ENCODE data around the gene KISS1.

GRCh38 chr1:204146309-204146708, 50.0 kb downstream of the KISS1 start:
- TF ChIP-seq CTCF (IDR thresholded peaks at IDR 0.05) (no peak), POLR2A (IDR thresholded peaks at IDR 0.05) (no peak)

All from stomach (tissue), 4 donors.